ENCODE data around the gene MARK1. TPM values are rescaled to one million over a fixed set of nuclear protein-coding genes. Genes with fewer than 3 reads are reported as not detected.
A peak's percentile ranks its signal among the peaks of the same experiment; 100 is the strongest.

Gene MARK1
- total RNA-seq, 1 donor from 2014 or later, result 105 TPM

DNA sequence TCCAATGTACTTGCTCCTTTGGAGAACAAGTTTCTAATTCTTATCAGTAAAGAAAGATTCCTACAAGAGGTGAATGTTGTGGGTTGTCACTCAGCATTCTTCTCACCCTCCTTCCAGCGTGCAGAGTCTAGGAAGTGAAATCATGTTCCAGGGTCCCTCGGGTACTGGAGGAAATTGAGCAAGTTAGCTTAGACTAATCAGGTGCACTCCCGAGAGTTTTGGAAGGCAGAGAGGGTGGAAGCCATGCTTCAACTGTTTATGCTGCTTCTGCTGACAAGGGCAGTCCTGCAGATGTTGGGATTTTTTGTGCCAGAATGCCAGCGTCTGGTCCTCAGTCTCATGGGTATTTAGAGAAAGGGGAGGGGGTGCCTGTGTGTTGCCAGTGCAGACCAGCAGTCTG is 157.0 kb downstream of the MARK1 start:
- Mint-ChIP-seq H3K4me1 (ENCODE audit: low read depth, unreplicated experiment) (peaks cover 8% of the 10 kb centered on the region), H3K27me3 (ENCODE audit: unreplicated experiment) (no peaks in the 10 kb centered on the region), H3K27ac (ENCODE audit: unreplicated experiment) (peak overlapping the region; percentile 77), H3K36me3 (ENCODE audit: unreplicated experiment) (no peaks in the 10 kb centered on the region), H3K9me3 (ENCODE audit: unreplicated experiment) (peaks cover 2% of the 10 kb centered on the region), H3K4me3 (ENCODE audit: unreplicated experiment) (no peak overlapping the region)
- no peak for DNase-seq
- TF ChIP-seq, protein P1, sequence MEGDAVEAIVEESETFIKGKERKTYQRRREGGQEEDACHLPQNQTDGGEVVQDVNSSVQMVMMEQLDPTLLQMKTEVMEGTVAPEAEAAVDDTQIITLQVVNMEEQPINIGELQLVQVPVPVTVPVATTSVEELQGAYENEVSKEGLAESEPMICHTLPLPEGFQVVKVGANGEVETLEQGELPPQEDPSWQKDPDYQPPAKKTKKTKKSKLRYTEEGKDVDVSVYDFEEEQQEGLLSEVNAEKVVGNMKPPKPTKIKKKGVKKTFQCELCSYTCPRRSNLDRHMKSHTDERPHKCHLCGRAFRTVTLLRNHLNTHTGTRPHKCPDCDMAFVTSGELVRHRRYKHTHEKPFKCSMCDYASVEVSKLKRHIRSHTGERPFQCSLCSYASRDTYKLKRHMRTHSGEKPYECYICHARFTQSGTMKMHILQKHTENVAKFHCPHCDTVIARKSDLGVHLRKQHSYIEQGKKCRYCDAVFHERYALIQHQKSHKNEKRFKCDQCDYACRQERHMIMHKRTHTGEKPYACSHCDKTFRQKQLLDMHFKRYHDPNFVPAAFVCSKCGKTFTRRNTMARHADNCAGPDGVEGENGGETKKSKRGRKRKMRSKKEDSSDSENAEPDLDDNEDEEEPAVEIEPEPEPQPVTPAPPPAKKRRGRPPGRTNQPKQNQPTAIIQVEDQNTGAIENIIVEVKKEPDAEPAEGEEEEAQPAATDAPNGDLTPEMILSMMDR (IDR thresholded peaks at IDR 0.05; ENCODE audit: partially characterized antibody, unreplicated experiment), result no peak

DNA sequence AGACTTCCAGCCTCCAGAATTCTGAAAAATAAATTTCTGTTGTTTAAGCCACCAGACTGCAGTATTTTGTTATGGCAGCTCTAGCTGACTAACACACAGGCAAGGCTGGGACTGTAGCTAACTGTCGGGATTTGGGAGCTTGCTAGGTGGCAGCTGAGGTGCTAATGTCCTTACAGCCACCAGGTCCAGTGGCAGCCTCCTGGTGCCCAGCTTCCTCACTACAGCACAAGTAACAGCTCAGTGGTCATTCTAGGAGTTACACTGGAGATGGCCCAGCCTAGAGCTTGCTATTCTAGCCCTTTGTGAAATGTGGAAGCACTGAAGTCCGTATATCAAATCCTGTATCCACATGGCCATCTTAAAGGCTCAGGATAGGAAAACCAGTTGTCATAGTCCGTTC is 157.9 kb downstream of the MARK1 start:
- Mint-ChIP-seq H3K36me3 (ENCODE audit: unreplicated experiment) (no peaks in the 10 kb centered on the region), H3K27me3 (ENCODE audit: unreplicated experiment) (no peaks in the 10 kb centered on the region), H3K9me3 (ENCODE audit: unreplicated experiment) (peaks cover 5% of the 10 kb centered on the region), H3K27ac (ENCODE audit: unreplicated experiment) (no peak overlapping the region), H3K4me3 (ENCODE audit: unreplicated experiment) (no peak overlapping the region), H3K4me1 (ENCODE audit: low read depth, unreplicated experiment) (peaks cover 9% of the 10 kb centered on the region)
- TF ChIP-seq, protein P1 (IDR thresholded peaks at IDR 0.05; ENCODE audit: partially characterized antibody, unreplicated experiment), result peak; percentile 10
- DNase-seq, result no peak

DNA sequence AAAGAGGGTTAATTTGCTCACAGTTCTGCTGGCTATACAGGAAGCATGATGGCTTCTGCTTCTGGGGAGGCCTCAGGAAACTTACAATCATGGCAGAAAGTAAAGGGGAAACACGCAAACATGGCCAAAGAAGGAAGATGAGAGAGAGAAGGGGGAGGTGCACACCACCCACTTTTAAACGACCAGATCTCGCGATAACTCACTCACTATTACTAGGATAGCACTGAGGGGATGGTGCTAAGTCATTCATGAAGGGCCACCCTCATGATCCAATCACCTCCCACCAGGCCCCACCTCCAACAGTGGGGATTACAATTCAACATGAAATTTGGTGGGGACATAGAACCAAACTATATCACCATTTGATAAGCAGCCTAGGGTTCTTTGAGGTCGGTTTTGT is 159.9 kb downstream of the MARK1 start:
- Mint-ChIP-seq H3K9me3 (ENCODE audit: unreplicated experiment) (peaks cover 7% of the 10 kb centered on the region), H3K27ac (ENCODE audit: unreplicated experiment) (no peak overlapping the region), H3K4me1 (ENCODE audit: low read depth, unreplicated experiment) (peaks cover 19% of the 10 kb centered on the region), H3K27me3 (ENCODE audit: unreplicated experiment) (no peaks in the 10 kb centered on the region), H3K4me3 (ENCODE audit: unreplicated experiment) (no peak overlapping the region), H3K36me3 (ENCODE audit: unreplicated experiment) (peaks cover 5% of the 10 kb centered on the region)
- TF ChIP-seq, protein P1 (IDR thresholded peaks at IDR 0.05; ENCODE audit: partially characterized antibody, unreplicated experiment), result no peak
- DNase-seq, result no peak

DNA sequence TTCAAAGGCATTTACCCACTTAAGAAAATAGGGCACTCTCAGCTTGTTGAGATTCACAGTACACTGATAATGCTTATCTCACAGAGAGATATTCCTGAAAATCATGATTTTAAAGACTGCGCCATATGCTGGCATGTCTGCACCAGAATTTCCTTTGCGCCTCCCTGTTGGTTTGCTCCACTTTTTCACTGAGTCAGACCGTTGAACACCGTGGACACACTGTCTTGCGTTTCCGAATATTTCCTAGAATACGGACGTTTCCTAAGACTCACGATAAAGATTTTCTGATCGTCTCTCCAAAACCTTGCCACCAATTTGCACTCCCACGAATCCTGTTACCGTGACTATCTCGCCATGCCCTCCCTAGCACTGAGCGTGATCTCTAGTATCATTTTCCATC is 161.7 kb downstream of the MARK1 start:
- Mint-ChIP-seq H3K27me3 (ENCODE audit: unreplicated experiment) (no peaks in the 10 kb centered on the region), H3K9me3 (ENCODE audit: unreplicated experiment) (peaks cover 7% of the 10 kb centered on the region), H3K4me3 (ENCODE audit: unreplicated experiment) (peak overlapping the region; percentile 91), H3K4me1 (ENCODE audit: low read depth, unreplicated experiment) (peaks cover 19% of the 10 kb centered on the region), H3K27ac (ENCODE audit: unreplicated experiment) (peak overlapping the region; percentile 50), H3K36me3 (ENCODE audit: unreplicated experiment) (peaks cover 5% of the 10 kb centered on the region)
- DNase-seq, result no peak
- TF ChIP-seq, protein P1 (IDR thresholded peaks at IDR 0.05; ENCODE audit: partially characterized antibody, unreplicated experiment), result no peak

DNA sequence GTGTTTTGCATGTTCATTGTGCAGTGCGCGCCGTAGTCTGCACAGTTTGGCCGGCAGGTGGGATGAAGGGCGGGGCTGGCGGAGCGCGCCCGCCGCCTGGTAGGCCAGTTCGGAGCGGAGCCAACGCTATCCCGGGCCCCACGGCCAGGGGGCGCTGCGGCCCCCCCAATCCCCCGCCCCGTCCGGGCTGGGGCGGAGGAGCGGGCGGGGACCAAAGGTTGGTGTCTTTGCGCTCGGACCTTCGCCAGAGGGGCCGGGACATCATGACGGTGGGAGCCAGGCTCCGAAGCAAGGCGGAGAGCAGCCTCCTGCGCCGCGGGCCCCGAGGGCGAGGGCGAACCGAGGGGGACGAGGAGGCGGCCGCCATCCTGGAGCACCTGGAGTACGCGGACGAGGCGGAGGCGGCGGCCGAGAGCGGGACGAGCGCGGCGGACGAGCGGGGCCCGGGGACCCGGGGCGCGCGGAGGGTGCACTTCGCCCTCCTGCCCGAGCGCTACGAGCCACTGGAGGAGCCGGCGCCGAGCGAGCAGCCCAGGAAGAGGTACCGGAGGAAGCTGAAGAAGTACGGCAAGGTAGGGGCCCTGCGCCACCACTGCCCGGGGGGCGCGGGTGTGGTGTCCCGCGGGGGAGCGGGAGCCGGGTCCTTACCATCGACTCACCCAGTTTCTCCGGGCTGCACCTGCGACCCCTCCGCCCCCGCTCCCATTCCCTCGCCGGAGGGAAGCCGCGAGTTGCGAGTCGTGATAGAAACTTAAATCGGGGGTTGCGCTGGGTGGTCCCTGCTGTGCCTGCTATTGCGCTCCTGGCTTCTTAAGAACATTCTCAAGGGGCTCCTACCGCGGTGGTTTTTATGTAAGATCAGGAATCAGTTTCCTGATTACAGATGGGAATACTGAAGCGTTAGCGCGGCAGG is 162.5 kb downstream of the MARK1 start, which contains the start of gene C1orf115:
Gene C1orf115, plus strand, starts transcription at position 224 of the 913 bp plus-strand sequence. Its CDS starts 40 bp downstream, at position 264.
- peak; percentile 92 for DNase-seq
- Mint-ChIP-seq H3K9me3 (ENCODE audit: unreplicated experiment) (peaks cover 7% of the 10 kb centered on the region), H3K27ac (ENCODE audit: unreplicated experiment) (peak within 1 kb of the TSS; percentile 50), H3K36me3 (ENCODE audit: unreplicated experiment) (peaks cover 5% of the 10 kb centered on the region), H3K27me3 (ENCODE audit: unreplicated experiment) (no peaks in the 10 kb centered on the region), H3K4me1 (ENCODE audit: low read depth, unreplicated experiment) (peaks cover 14% of the 10 kb centered on the region), H3K4me3 (ENCODE audit: unreplicated experiment) (peak within 1 kb of the TSS; percentile 91)
- TF ChIP-seq, protein P1 (IDR thresholded peaks at IDR 0.05; ENCODE audit: partially characterized antibody, unreplicated experiment), result peak; percentile 100

Measured in glutamatergic neuron (in vitro differentiated cells).